Ovary (tissue), 9 donors: ENCODE results near the gene DPT. TPM values are rescaled to one million over a fixed set of nuclear protein-coding genes. Genes with fewer than 3 reads are reported as not detected.

ENCODE experiments used
- DNase-seq, 5 donors: peaks; one replicate each; pipeline ENCODE4 v3.0.0-alpha.2; 2019 to 2020
- H3K27ac ChIP-seq, 2 donors: fragments of 200-600 bp; one replicate each; pipeline versions ENCODE4 v1.5.1 to v1.8.0; 2019 to 2022
- H3K27me3 ChIP-seq: fragments of 200-600 bp; one replicate; pipeline ENCODE4 v1.8.0; 2022
- H3K36me3 ChIP-seq: fragments of 200-600 bp; sonication (generic); one replicate; pipeline ENCODE4 v1.5.1; 2019
- H3K4me1 ChIP-seq: one replicate; pipeline ENCODE4 v1.8.1; 2013; ENCODE audit warnings: mild to moderate bottlenecking, moderate library complexity; ENCODE audit not compliant: insufficient read depth
- H3K4me3 ChIP-seq: fragments of 200-600 bp; sonication (generic); one replicate; pipeline ENCODE4 v1.5.1; 2017
- H3K9me3 ChIP-seq, 2 donors: fragments of 200-600 bp in 1 of 2; sonication (generic) in 1 of 2; one replicate each; pipeline versions ENCODE4 v1.5.1 to v1.8.1; 2013 to 2019; ENCODE audit warnings: mild to moderate bottlenecking in 1 of 2, moderate library complexity in 1 of 2
- EP300 ChIP-seq: sonication (generic); formaldehyde crosslinking; IDR thresholded peaks from one replicate; pipeline ENCODE4 v1.6.1; 2017; ENCODE audit warnings: antibody characterized with exemption
- POLR2A ChIP-seq: fragments of 450-650 bp; IDR thresholded peaks from one replicate; pipeline ENCODE4 v1.6.1; 2017; ENCODE audit warnings: antibody characterized with exemption, mild to moderate bottlenecking, moderate library complexity
- WGBS, 3 donors: extraction: QIAGEN DNeasy Blood & Tissue Kit in 1 of 3; methylation state at CpG; one replicate each; pipeline versions ENCODE4 v1.1.5 to v1.1.7; 2013 to 2017; 5-methylcytosine and 5-hydroxymethylcytosine counted together
- intact Hi-C, 4 donors: fragments of 100-400 bp; cut with DNase I; formaldehyde crosslinking; loops; one replicate each; pipeline versions ENCODE4 v1.11.0 to v1.15.1; 2022 to 2023
- polyA plus RNA-seq, 2 donors: library from polyadenylated mRNA; stranded (reverse); fragments of 200-250 nt in 1 of 2; fragments of 350-450 nt in 1 of 2; fragmentation: Illumina TruSeq in 1 of 2; extraction: RNeasy Lipid Tissue Mini Kit (QIAGEN cat#74804) in 1 of 2; gene quantifications; one replicate each; pipeline ENCODE4 v1.2.3, GENCODE V29; 2013 to 2014
- total RNA-seq, 7 donors: library from RNA; depleted of rRNA in 2 of 7; stranded (reverse); fragments of >200 nt in 2 of 7; fragmentation: NEBNext Ultra II Directional in 3 of 7; extraction: Animal tissue kit (Norgen Biotek cat#: 25700) in 3 of 7; gene quantifications; one replicate each; pipeline versions ENCODE4 v1.1.0 to v1.2.4, GENCODE V29; 2016 to 2023
- TF ChIP-seq, protein P1 (sequence below), 3 donors: fragments of 450-650 bp in 2 of 3; fragments of 200-600 bp in 1 of 3; IDR thresholded peaks; one replicate each; pipeline versions ENCODE4 v1.5.1 to v1.8.0; 2016 to 2022; ENCODE audit warnings: antibody characterized with exemption in 3 of 3, mild to moderate bottlenecking in 1 of 3
- donor health status: DM: no; HTN: no; CAD: no; lungs with moderate emphysema.
- donor health status: DM: no; HTN: no; CAD: no.
- donor health status: Bipolar disorder and iron deficiency.
- donor health status: DM: yes; HTN: yes; CAD: no.
- donor health status: DM: no; HTN: no; CAD: no.
- donor health status: DM: yes; HTN: yes; CAD: no.

Gene DPT
- total and polyA plus RNA-seq, 9 donors = 1.3 to 248 (median 4.8) TPM

DNA sequence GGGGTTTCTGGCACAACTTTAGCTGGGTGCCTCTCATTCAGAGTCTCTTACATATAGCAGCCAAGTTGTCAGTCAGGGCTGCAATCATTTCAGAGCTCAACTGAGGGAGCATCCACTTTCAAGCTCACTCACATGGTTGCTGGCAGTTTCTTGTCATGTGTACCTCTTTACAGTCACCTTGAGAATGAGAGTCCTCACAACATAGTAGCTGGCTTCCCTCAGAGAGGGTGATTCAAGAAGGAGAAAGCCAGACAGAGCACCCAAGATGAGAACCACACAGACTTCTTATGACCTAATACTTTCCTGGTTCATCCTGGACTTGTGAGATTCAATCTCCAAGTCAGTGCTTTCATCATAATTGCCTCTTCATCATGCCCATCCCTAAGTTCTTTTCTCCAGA is 57.2 kb downstream of the DPT start:
- no peaks in the 10 kb centered on the region for H3K4me1 ChIP-seq
- H3K4me3 ChIP-seq = no peak overlapping the region
- no peak for DNase-seq
- TF ChIP-seq, protein P1, sequence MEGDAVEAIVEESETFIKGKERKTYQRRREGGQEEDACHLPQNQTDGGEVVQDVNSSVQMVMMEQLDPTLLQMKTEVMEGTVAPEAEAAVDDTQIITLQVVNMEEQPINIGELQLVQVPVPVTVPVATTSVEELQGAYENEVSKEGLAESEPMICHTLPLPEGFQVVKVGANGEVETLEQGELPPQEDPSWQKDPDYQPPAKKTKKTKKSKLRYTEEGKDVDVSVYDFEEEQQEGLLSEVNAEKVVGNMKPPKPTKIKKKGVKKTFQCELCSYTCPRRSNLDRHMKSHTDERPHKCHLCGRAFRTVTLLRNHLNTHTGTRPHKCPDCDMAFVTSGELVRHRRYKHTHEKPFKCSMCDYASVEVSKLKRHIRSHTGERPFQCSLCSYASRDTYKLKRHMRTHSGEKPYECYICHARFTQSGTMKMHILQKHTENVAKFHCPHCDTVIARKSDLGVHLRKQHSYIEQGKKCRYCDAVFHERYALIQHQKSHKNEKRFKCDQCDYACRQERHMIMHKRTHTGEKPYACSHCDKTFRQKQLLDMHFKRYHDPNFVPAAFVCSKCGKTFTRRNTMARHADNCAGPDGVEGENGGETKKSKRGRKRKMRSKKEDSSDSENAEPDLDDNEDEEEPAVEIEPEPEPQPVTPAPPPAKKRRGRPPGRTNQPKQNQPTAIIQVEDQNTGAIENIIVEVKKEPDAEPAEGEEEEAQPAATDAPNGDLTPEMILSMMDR (IDR thresholded peaks at IDR 0.05) = no peak
- TF ChIP-seq EP300 (no peak), POLR2A (no peak)
- intact Hi-C loops = no loop called here
- H3K27ac ChIP-seq = no peak overlapping the region
- H3K9me3 ChIP-seq = no peaks in the 10 kb centered on the region
- no peaks in the 10 kb centered on the region for H3K27me3 ChIP-seq
- H3K36me3 ChIP-seq = no peaks in the 10 kb centered on the region

DNA sequence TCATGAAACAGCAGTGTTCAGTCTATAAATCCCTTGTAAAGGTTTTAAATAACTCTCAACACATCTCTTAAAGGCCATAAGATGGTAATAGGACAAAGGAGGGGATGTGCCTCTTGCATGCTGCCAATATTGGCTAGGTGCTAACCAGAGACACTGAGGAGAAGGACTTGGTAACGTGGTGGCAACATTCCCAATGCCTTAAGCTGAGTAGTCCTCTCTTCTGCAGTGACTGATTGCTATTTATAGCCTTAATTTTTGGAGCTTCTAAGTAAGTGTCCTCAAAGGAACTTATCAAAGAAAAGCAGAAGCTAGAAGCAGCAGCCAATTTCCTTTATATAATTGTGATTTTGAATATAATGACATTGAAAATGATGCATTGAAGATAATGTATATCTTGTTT is 63.0 kb downstream of the DPT start:
- no peak for TF ChIP-seq EP300
- TF ChIP-seq, protein P1 (IDR thresholded peaks at IDR 0.05) = no peak
- no peak for TF ChIP-seq POLR2A
- intact Hi-C loops = no loop called here

DNA sequence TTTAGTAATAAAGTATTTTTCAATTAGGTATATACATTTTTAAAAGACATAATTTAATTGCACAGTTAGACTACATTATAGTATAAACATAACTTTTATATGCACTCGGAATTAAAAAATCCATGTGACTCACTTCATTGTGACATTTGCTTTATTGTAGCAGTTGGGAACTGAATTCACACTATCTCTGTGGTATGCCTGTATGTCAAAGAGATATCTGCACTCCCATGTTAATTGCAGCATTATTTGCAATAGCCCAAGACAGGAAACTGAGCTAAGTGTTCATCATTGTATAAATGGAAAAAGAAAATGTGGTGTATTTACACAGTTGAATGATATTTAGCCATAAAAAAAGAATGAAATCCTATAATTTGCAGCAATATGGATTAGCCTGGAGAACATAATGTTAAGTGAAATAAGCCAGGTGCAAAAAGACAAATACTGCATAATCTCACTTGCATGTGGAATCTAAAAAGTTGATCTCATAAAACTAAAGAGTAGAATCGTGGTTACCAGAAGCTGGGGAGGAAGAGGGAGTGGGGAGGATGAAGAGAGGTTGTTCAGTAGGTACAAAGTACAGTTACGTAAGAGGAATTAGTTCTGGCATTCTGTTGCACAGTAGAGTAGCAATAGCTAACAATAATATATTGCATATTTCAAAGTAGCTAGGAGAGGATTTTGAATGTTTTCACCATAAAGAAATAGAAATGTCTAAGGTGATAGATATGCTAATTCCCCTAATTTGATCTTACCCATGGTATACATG is 64.8 kb downstream of the DPT start:
- Histone ChIP-seq H3K4me3 (no peak overlapping the region), H3K4me1 (no peaks in the 10 kb centered on the region), H3K27ac (no peak overlapping the region), H3K36me3 (no peaks in the 10 kb centered on the region), H3K9me3 (no peaks in the 10 kb centered on the region), H3K27me3 (no peaks in the 10 kb centered on the region)
- no peak for DNase-seq
- WGBS, 3 donors = 35 to 73% (median 54%) methylated on average over 3 of the region's 3 CpGs
- TF ChIP-seq EP300 = no peak
- TF ChIP-seq, protein P1 (IDR thresholded peaks at IDR 0.05) = no peak
- TF ChIP-seq POLR2A = no peak
- intact Hi-C loops = no loop called here

More for the DNA sequence above, 63.0 kb downstream of the DPT start:
- Histone ChIP-seq H3K4me3 (no peak overlapping the region), H3K4me1 (no peaks in the 10 kb centered on the region), H3K27me3 (no peaks in the 10 kb centered on the region), H3K9me3 (no peaks in the 10 kb centered on the region), H3K27ac (no peak overlapping the region), H3K36me3 (no peaks in the 10 kb centered on the region)
- no peak for DNase-seq
- WGBS, 3 donors = 85 to 89% (median 87%) methylated on average over 1 of the region's 1 CpG

DNA sequence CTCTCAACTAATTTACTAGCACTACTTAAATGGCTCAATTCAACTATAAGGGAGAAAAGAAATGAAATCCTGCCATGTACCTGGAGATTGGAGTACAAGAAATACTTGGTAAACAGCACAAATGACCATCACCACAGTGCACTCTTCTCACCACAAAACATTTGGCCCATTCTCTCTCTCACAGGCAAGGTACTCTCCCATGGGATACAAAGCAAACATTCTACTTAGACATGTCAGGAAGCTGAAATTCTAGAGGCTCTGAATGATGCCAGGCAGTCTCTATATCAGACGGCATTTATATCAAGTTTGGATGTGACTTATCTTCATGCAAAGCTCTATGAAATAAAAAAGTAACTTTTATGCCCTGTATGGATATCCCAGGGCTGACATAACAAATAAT is 72.5 kb downstream of the DPT start:
- intact Hi-C loops = no loop called here

More for the DNA sequence above, 72.5 kb downstream of the DPT start:
- TF ChIP-seq EP300 (no peak), POLR2A (no peak)
- TF ChIP-seq, protein P1 (IDR thresholded peaks at IDR 0.05) = no peak
- no peak overlapping the region for H3K27ac ChIP-seq
- DNase-seq = no peak
- H3K9me3 ChIP-seq = no peaks in the 10 kb centered on the region
- H3K27me3 ChIP-seq = no peaks in the 10 kb centered on the region
- no peaks in the 10 kb centered on the region for H3K36me3 ChIP-seq
- no peak overlapping the region for H3K4me3 ChIP-seq
- 70 to 71% (median 70%) methylated on average over 1 of the region's 1 CpG for WGBS, 3 donors
- no peaks in the 10 kb centered on the region for H3K4me1 ChIP-seq
